H9 (cell line): ENCODE data around the gene PTPRN2. TPM values are rescaled to one million over a fixed set of nuclear protein-coding genes. Genes with fewer than 3 reads are reported as not detected.
"Not testable (repeated sequence)": the region's sequence is repeated elsewhere in the genome, so short reads cannot be mapped to it uniquely, and the experiment has no call there.

ENCODE experiments used
- DNase-seq: peaks from one replicate; pipeline ENCODE4 v3.0.0-alpha.2; 2017
- H2AFZ ChIP-seq: one replicate; pipeline ENCODE4 v1.6.1; 2013; ENCODE audit warnings: mild to moderate bottlenecking, low read length, control low read depth, moderate library complexity
- H2AK5ac ChIP-seq: 2 replicates; pipeline ENCODE4 v1.6.1; 2013; ENCODE audit warnings: low read length, control low read depth, mixed read lengths; ENCODE audit not compliant: insufficient read length
- H2BK120ac ChIP-seq: one replicate; pipeline ENCODE4 v1.6.1; 2013; ENCODE audit warnings: low read depth, mild to moderate bottlenecking, low read length, control low read depth, inconsistent platforms; ENCODE audit not compliant: poor library complexity, severe bottlenecking
- H2BK12ac ChIP-seq: 2 replicates; pipeline ENCODE4 v1.6.1; 2013; ENCODE audit warnings: low read length, control low read depth, mixed read lengths, low read depth; ENCODE audit not compliant: insufficient read length
- H2BK15ac ChIP-seq: 2 replicates; pipeline ENCODE4 v1.6.1; 2013; ENCODE audit warnings: low read depth, low read length, control low read depth
- H2BK20ac ChIP-seq: one replicate; pipeline ENCODE4 v1.6.1; 2013; ENCODE audit warnings: low read depth, mild to moderate bottlenecking, low read length, control low read depth, inconsistent platforms; ENCODE audit not compliant: poor library complexity, severe bottlenecking
- H2BK5ac ChIP-seq: 2 replicates; pipeline ENCODE4 v1.6.1; 2013; ENCODE audit warnings: low read length, control low read depth, mixed read lengths; ENCODE audit not compliant: insufficient read length
- H3K14ac ChIP-seq: 2 replicates; pipeline ENCODE4 v1.6.1; 2013; ENCODE audit warnings: low read length, control low read depth; ENCODE audit not compliant: insufficient read depth
- H3K18ac ChIP-seq: 2 replicates; pipeline ENCODE4 v1.6.1; 2013; ENCODE audit warnings: low read depth, mild to moderate bottlenecking, mixed read lengths, low read length, control low read depth; ENCODE audit not compliant: insufficient read length
- H3K23ac ChIP-seq: 2 replicates; pipeline ENCODE4 v1.6.1; 2013; ENCODE audit warnings: low read length, control low read depth, mixed read lengths, low read depth; ENCODE audit not compliant: insufficient read length
- H3K23me2 ChIP-seq: 2 replicates; pipeline ENCODE4 v1.6.1; 2013; ENCODE audit warnings: low read depth, mild to moderate bottlenecking, mixed read lengths, low read length, control low read depth; ENCODE audit not compliant: insufficient read length, poor library complexity, severe bottlenecking
- H3K27ac ChIP-seq: 2 replicates; pipeline ENCODE4 v1.5.1; 2013; ENCODE audit warnings: low read length, control low read depth, mixed read lengths, low read depth; ENCODE audit not compliant: insufficient read length
- H3K27me3 ChIP-seq: 2 replicates; pipeline ENCODE4 v1.6.1; 2013; ENCODE audit warnings: low read length, control low read depth, inconsistent platforms; ENCODE audit not compliant: insufficient read depth
- H3K4ac ChIP-seq: 2 replicates; pipeline ENCODE4 v1.6.1; 2013; ENCODE audit warnings: low read depth, mild to moderate bottlenecking, control low read depth, inconsistent platforms, low read length, moderate library complexity
- H3K4me1 ChIP-seq: 2 replicates; pipeline ENCODE4 v1.6.1; 2013; ENCODE audit warnings: low read length, control low read depth, inconsistent platforms; ENCODE audit not compliant: insufficient read depth
- H3K4me2 ChIP-seq: 2 replicates; pipeline ENCODE4 v1.6.1; 2013; ENCODE audit warnings: low read length, control low read depth, mixed read lengths; ENCODE audit not compliant: insufficient read length, insufficient read depth
- H3K56ac ChIP-seq: 2 replicates; pipeline ENCODE4 v1.6.1; 2013; ENCODE audit warnings: low read depth, mild to moderate bottlenecking, mixed read lengths, low read length, control low read depth; ENCODE audit not compliant: insufficient read length
- H3K79me1 ChIP-seq: 2 replicates; pipeline ENCODE4 v1.6.1; 2013; ENCODE audit warnings: low read depth, mild to moderate bottlenecking, moderate library complexity, low read length, control low read depth, inconsistent platforms; ENCODE audit not compliant: insufficient read depth, poor library complexity, severe bottlenecking
- H3K79me2 ChIP-seq: 2 replicates; pipeline ENCODE4 v1.6.1; 2013; ENCODE audit warnings: low read length, control low read depth, inconsistent platforms; ENCODE audit not compliant: insufficient read depth
- H3K9ac ChIP-seq: 2 replicates; pipeline ENCODE4 v1.6.1; 2013; ENCODE audit warnings: low read length, control low read depth, mixed read lengths; ENCODE audit not compliant: insufficient read length; ENCODE audit errors: extremely low read depth
- H3K9me3 ChIP-seq: one replicate; pipeline ENCODE4 v1.6.1; 2013; ENCODE audit warnings: low read depth, low read length, inconsistent platforms; ENCODE audit not compliant: control insufficient read depth
- H3T11ph ChIP-seq: one replicate; pipeline ENCODE4 v1.6.1; 2013; ENCODE audit warnings: mild to moderate bottlenecking, low read length, control low read depth, inconsistent platforms
- H4K20me1 ChIP-seq: one replicate; pipeline ENCODE4 v1.6.1; 2013; ENCODE audit not compliant: control insufficient read depth, insufficient read length, insufficient read depth
- H4K5ac ChIP-seq: 2 replicates; pipeline ENCODE4 v1.6.1; 2013; ENCODE audit warnings: low read depth, mild to moderate bottlenecking, mixed read lengths, low read length, control low read depth; ENCODE audit not compliant: insufficient read length
- H4K8ac ChIP-seq: replicated peaks from 2 replicates; pipeline ENCODE4 v1.6.1; 2013; ENCODE audit warnings: low read length, control low read depth, mixed read lengths, low read depth; ENCODE audit not compliant: insufficient read length
- H4K91ac ChIP-seq: 2 replicates; pipeline ENCODE4 v1.6.1; 2013; ENCODE audit warnings: low read depth, mild to moderate bottlenecking, moderate library complexity, mixed read lengths, low read length, control low read depth; ENCODE audit not compliant: insufficient read length
- H3K27ac Mint-ChIP-seq, 3 experiments: 2 replicates in 2 of 3; 3 replicates in 1 of 3; pipeline ENCODE4 v1.8.0; 2020 to 2021; ENCODE audit warnings: mixed read lengths in 3 of 3, mild to moderate bottlenecking in 1 of 3, moderate library complexity in 1 of 3
- H3K27me3 Mint-ChIP-seq: 2 replicates; pipeline ENCODE4 v1.8.0; 2021; ENCODE audit warnings: low read depth, mild to moderate bottlenecking, moderate library complexity, mixed read lengths
- H3K36me3 Mint-ChIP-seq, 3 experiments: 2 replicates in 2 of 3; 3 replicates in 1 of 3; pipeline ENCODE4 v1.8.0; 2020 to 2021; ENCODE audit warnings: low read depth in 3 of 3, mixed read lengths in 3 of 3; ENCODE audit not compliant: insufficient read depth in 1 of 3
- H3K4me1 Mint-ChIP-seq, 2 experiments: 2 replicates each; pipeline ENCODE4 v1.8.0; 2020; ENCODE audit warnings: mixed read lengths in 2 of 2
- H3K4me3 Mint-ChIP-seq, 2 experiments: 2 replicates in 1 of 2; 3 replicates in 1 of 2; pipeline ENCODE4 v1.8.0; 2020 to 2021; ENCODE audit warnings: mild to moderate bottlenecking in 2 of 2, mixed read lengths in 2 of 2, moderate library complexity in 1 of 2
- H3K9me3 Mint-ChIP-seq, 2 experiments: 2 replicates in 1 of 2; 3 replicates in 1 of 2; pipeline ENCODE4 v1.8.0; 2020; ENCODE audit warnings: mild to moderate bottlenecking in 2 of 2, mixed read lengths in 2 of 2, moderate library complexity in 1 of 2
- CTCF ChIP-seq: fragments of 200-600 bp; sonication (generic); conservative IDR thresholded peaks from 3 replicates; pipeline ENCODE4 v1.8.0; 2021; ENCODE audit warnings: antibody characterized with exemption, mild to moderate bottlenecking
- WGBS: extraction: QIAGEN DNeasy Blood & Tissue Kit; methylation state at CpG from one replicate; pipeline ENCODE4 v1.1.7; 2013; ENCODE audit warnings: missing lambda C conversion rate, low lambda C conversion rate, mixed read lengths; ENCODE audit not compliant: insufficient read length; ENCODE audit errors: extremely low coverage; 5-methylcytosine and 5-hydroxymethylcytosine counted together
- total RNA-seq: library from RNA; stranded (reverse); gene quantifications from 2 replicates; pipeline ENCODE4 v1.2.1, GENCODE V29; 2021

PTPRN2 gene
- total RNA-seq, 1 experiment from 2014 or later: 5.2 TPM

GRCh38 chr7:158419238-158419785, 168.3 kb downstream of the PTPRN2 start:
- Histone ChIP-seq H2BK5ac (no peak overlapping the region), H3K27ac (no peak overlapping the region), H4K8ac (no peak overlapping the region), H3K23ac (no peak overlapping the region), H2BK20ac (no peak overlapping the region), H4K91ac (no peak overlapping the region), H3K4me1 (no peaks in the 10 kb centered on the region), H3K4ac (no peak overlapping the region), H2BK12ac (no peak overlapping the region), H2BK120ac (no peak overlapping the region), H3K79me2 (no peaks in the 10 kb centered on the region), H3K14ac (no peak overlapping the region), H3K27me3 (no peaks in the 10 kb centered on the region), H3T11ph (no peak overlapping the region), H3K56ac (no peak overlapping the region), H2AFZ (no peak overlapping the region), H3K79me1 (no peaks in the 10 kb centered on the region), H4K20me1 (no peaks in the 10 kb centered on the region), H4K5ac (no peak overlapping the region), H3K23me2 (no peaks in the 10 kb centered on the region), H3K4me2 (no peak overlapping the region), H3K9me3 (peaks cover 20% of the 10 kb centered on the region), H3K9ac (no peak overlapping the region), H3K18ac (no peak overlapping the region), H2AK5ac (no peak overlapping the region), H2BK15ac (no peak overlapping the region)
- Mint-ChIP-seq H3K27me3 (peaks cover 6% of the 10 kb centered on the region), H3K4me1 (peaks cover 8 to 14% of the 10 kb centered on the region in 2 experiments), H3K9me3 (peaks cover 24 to 29% of the 10 kb centered on the region in 2 experiments), H3K27ac (no peak overlapping the region), H3K36me3 (peaks cover 0 to 22% (median 0%) of the 10 kb centered on the region in 3 experiments; a peak in 4 of 7 replicates), H3K4me3 (no peak overlapping the region)
- WGBS: no CpG with 5 or more reads among the region's 13 CpGs
- DNase-seq: no peak
- no peak for TF ChIP-seq CTCF

GRCh38 chr7:158418395-158418794, 169.2 kb downstream of the PTPRN2 start:
- Mint-ChIP-seq H3K36me3 (peaks cover 0 to 22% (median 0%) of the 10 kb centered on the region in 3 experiments; a peak in 4 of 7 replicates), H3K9me3 (peaks cover 24 to 29% of the 10 kb centered on the region in 2 experiments), H3K4me1 (peaks cover 14 to 18% of the 10 kb centered on the region in 2 experiments)
- not testable (repeated sequence) for H3K27ac ChIP-seq, H3K14ac ChIP-seq, H3K18ac ChIP-seq, H3K23ac ChIP-seq, H3K27me3 ChIP-seq, H3K27me3 Mint-ChIP-seq, H2BK20ac ChIP-seq, H3K79me1 ChIP-seq, H3K4me1 ChIP-seq, H2BK120ac ChIP-seq, H2AK5ac ChIP-seq, H2BK15ac ChIP-seq, H2AFZ ChIP-seq, H4K20me1 ChIP-seq, DNase-seq, H3T11ph ChIP-seq, H2BK5ac ChIP-seq, H4K5ac ChIP-seq, H3K23me2 ChIP-seq, H2BK12ac ChIP-seq, H3K4me2 ChIP-seq, H3K4me3 Mint-ChIP-seq, H4K91ac ChIP-seq, H3K79me2 ChIP-seq, H4K8ac ChIP-seq, H3K9ac ChIP-seq, H3K27ac Mint-ChIP-seq, H3K56ac ChIP-seq, H3K4ac ChIP-seq
- WGBS: no CpG with 5 or more reads among the region's 14 CpGs
- peaks cover 20% of the 10 kb centered on the region for H3K9me3 ChIP-seq
